ENCODE data around the gene RFTN1.

Gene RFTN1

GRCh38 chr3:16461463-16462245 lies 51.8 kb downstream of the RFTN1 start:
- no peak for DNase-seq

DNA sequence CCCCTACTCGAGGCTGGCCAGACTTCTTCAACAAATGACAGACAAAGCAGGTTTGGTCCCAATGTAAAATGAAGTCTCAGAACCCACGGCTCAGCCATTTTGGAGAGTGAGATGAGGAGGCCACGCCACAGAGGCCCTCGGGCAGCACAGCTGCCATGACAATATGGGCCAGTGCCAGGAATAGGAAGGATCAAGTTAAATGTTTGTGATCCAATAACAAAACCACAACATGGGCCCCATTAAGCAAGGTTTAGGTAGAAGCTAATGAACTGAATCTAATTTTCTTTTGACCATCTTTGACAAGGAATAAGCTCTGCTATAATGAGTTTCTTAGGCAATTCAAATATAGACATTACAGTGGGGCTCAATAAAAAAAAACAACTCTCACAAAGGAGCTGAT lies 52.6 kb downstream of the RFTN1 start:
- DNase-seq = no peak

- DNase-seq = no peak
These were observed 53.2 kb downstream of the RFTN1 start for GRCh38 chr3:16460273-16460672.

- no peak for DNase-seq
These were observed 56.6 kb downstream of the RFTN1 start for GRCh38 chr3:16456784-16457415.

DNA sequence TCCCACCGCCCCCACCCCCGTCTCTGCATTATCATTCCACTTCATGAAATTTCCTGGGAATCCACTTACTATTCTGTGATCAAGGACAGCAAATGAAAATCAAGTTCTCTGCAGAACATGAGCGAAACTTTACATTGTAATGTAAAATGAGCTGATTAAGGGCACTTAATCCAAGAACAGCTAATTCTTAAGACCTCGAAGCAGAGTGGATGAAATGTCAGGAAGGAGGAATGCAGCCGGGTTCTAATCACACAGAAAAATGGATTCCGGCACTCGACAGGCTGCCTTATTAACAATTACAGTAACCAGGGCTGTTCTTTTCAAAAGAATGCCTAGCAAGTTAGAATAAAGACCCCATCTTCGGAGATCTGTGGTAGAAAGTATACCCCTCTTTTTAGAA lies 57.5 kb downstream of the RFTN1 start:
- DNase-seq = no peak

DNA sequence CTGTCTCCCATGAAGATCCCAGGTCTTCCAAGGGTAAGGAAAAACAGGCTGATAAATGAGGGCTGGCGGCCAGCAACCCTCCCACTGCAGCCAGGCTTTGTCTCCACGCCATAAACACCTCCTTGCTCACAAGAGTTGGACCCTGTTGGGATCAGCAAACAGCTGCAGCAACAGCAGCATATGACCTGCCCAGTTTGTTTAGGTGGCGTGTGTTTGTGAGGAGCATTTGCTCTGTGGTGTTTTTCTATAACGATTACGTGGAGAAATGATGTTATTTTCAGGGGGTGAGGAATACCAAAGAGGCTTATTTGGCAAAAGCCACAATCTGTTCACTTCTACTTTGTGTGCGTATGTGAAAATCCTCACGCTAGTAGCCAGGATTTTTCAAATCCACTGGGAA lies 58.5 kb downstream of the RFTN1 start:
- DNase-seq = no peak

- DNase-seq = no peak
These were observed 61.2 kb downstream of the RFTN1 start for GRCh38 chr3:16452261-16452660.

DNA sequence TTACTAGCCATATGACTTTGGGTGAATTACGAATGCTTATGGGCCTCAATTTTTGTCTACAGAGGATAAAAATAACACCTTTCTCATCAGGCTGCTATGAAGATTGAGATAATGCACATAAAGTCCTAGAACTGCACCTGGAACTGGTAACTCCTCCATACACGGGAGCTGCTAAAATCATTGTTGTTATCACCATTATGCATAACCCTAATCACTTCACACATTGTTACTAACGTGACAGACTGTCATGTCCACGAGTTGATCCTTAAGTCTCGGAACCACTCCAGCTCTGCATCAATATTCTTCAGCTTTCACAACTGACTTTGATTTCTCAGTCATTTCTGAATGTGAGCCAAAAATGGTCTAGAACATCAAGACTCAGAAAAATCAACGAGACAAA lies 64.1 kb downstream of the RFTN1 start:
- no peak for DNase-seq

DNA sequence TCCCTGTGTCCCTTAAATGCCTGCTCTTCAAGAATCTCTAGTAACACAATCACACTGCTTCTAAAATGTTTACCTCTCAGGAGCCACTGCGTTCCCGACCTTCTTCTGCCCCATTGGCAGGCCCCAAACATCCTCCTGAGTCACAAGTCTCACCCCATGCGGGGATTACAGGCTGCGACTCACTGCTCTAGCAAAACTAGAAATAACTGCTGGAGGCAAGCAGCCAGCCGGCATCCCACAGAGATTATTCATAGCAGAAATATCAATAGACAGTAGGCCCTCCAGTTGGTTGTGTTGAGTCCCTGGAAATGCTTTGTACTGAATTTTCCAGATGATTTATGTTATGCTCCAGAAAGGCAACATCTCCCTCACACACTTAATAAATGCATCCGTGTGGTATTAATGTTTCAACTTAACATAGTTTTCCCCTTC lies 64.8 kb downstream of the RFTN1 start:
- DNase-seq = no peak

DNA sequence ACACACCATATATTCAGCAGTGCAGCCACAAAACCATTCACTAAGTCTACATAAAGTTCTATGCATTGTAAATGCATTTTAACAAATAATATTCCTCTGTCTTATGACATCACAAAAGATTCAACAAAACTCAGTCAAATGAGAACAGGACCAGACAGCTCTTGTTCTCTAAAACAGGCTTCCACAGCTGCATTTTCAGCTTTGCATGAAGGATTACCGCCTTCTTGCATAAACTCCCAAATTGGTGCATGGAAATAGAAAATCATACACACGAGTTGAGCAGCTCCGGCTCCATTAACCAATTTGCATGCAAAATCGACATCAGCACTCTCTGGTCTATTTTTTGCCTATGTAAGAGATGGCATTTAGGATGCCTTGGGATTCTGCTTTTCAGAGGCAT lies 66.4 kb downstream of the RFTN1 start:
- DNase-seq = no peak

- no peak for DNase-seq
These were observed 69.2 kb downstream of the RFTN1 start for GRCh38 chr3:16444344-16444743.

GRCh38 chr3:16442730-16443129 lies 70.8 kb downstream of the RFTN1 start:
- DNase-seq = no peak

DNA sequence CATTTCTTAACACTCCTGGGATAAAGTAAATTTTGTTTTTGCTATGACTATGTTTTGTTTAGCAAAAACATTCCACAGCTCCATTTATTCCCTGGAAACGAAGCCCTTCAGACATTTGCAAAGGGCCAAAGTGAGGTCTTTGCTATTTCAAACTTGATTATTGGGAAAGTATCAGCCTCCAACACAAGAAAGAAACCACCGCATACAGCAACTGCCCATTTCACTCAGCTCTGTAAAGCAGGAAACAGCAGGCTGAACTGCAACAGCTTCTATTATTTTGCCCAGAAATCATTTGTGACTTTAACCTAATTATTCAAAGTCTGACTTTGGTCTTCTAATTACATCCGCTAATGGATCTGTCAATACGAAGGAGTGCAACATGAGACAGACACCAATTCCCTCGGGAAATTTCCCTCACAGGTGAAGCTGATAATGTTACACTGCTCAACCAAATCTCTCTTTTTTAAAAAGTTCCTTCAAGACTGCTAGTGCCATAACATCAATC lies 72.1 kb downstream of the RFTN1 start:
- DNase-seq = no peak

DNA sequence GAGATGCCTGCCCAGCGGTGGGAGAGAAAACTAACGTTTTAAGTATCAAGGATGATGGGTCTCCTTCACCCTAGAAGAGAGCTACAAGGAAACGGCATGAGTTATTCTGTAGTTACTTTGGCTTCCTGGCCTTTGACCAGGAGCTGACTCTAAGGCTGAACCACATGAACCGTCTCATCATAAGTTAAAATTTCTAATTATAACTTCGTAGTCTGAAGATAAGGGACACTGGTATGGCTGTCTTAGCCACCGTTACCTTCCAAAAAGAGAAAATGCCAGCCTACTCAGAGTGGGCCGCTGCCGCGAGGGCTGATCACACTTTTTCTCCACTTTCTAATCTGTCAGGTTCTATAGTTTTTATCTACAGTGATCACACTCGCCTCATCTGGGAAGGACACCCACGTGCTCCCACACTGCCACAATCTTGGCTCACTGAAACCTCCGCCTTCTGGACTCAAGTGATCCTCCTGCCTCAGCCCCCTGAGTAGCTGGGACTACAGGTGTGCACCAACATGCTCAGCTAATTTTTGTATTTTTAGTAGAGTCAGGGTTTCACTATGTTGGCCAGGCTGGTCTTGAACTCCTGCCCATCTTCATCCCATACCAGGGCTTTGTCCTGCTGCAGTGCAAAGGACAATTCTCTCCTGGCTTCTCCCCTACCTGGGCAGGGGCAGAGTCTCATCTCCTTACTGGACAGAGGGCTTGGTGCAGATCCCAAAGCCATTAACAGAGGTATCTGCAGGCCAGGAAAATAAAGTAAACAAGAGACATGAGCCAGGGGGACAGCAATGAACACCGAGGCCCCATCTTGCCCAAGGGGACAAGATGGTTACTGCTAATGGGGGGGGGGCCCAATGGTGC lies 73.4 kb downstream of the RFTN1 start:
- DNase-seq = no peak

DNA sequence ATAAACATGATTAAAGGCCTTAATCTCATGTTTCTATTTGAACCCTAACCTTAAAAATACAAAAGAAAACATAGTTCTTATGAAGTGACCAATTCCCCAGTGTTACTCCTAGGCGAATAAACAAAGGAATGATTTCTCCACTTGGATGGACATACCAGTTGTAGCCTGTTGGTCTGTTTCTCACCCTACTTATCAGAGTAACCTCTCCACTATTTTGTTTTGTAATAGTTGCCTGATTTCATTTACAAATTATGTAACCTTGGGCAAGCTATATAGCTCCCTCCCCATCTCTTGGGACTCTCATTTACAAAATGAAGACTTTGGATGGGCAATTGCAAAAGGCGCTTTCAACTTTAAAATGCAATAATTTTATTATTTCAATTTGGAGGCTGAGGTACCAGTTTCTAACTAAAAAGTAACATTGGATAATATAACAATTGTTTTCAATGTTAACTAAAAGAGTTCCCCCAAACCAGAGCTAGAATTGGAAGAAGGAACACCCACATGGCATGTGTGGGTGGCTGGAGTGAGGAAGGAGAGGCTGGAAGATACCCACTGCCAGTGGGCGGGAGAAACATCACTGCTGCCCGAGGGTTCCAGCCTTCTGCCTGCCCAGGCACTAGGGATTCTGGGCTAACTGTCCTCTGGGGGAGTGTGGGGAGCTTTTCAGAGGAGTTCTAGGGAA lies 74.2 kb downstream of the RFTN1 start:
- DNase-seq = no peak

DNA sequence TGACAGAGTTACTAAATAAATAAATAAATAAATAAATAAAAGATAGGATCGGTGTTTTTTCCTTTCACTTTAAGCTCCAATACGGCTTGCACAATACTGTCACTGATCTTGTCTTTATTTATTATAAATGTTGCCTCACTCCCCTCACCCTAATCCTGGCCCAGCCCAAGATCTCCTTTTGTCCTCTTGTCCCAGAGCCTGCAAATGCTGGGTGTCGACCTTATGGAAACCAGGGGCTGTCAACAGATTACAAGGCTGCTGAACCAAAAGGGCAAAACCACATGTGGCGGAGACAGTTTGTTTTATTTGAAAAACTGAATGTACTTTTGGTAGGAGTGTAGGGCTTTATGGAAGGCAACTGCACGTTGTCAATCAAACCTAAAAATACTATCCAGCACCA lies 75.9 kb downstream of the RFTN1 start:
- no peak for DNase-seq

DNA sequence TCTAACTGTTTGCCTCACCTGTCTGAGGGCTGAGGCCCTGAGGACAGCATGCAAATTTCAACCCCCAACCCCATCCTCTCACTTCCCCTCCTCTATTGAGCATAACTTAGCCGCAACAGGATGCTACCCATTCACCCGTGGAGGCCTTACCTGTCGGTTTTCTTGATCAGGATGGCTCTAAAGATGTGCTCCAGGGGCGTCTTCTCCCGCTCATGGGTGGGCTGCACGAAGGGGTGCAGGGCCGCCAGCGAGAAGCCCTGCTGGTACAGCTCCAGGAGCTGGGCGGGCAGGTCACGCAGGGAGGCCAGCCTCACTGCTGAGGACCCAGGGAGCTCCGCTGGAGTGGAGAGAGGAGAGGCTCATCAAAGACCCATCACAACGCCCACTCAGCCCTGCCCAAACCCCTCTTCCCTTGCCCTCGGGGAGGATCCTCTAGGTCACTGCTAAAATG lies 79.8 kb downstream of the RFTN1 start:
- DNase-seq = no peak

DNA sequence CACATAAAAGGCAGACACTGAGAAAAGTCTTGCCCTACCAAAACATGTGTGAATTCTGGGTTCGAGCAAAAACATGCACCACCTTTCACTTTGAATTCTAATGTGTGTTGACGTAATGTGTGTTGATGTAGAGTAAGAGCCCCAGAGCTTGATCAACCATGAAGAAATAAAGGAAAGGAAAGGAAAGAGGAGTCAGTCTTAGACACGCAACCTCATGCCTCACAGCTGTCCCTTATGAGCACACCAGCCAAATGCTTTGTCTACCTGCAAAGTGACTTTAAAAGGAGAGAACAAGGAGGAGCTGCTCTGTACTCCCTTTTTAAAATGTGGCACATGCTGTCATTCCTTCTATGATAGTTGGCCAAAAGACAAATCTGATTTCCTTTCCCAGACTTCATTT lies 80.8 kb downstream of the RFTN1 start:
- no peak for DNase-seq

GRCh38 chr3:16430717-16431630 lies 82.5 kb downstream of the RFTN1 start:
- no peak for DNase-seq

DNA sequence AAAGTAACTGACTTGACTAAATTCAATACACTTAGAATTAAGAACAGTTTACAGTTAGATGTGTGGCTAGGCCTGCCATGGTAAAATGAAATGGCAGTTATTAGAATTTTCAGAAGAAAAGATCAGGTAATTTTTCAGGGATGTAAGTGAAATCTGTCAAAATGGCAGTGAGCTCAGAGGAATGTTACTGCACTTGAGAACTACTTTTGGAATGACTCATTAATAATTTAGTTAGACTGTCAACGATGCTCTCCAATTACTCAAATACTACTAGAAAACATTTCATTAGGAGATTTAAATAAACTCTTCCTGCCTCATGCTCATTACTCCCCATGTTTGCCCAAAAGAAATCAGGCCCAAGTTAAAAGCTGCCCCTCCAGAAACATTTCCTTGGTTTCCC lies 84.4 kb downstream of the RFTN1 start:
- DNase-seq = no peak

DNA sequence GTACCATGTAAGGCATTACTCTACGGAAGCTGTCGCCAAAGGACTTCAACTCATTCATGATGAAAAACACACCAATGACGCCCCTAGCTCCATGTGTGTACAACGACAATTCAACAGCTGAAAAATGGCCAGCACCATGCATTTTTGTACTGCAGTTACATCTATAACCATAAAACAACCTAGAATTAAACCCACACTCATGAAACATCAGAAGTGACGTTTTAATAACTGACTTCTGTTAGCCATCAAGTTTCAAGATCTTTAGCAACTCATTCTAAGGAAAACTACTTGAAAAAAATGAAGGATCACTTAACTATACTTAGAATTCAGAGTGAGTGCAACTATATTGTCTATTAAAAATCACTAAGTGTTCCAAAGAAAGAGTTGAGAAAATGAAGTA lies 84.9 kb downstream of the RFTN1 start:
- DNase-seq = no peak

All from activated gamma-delta T cell treated with Interleukin-2 at 50 U/mL for 16 hours (primary cell).